Left colon (tissue), 2 donors: Measurements from ENCODE around the gene MBNL1. TPM values are rescaled to one million over a fixed set of nuclear protein-coding genes. Genes with fewer than 3 reads are reported as not detected.

Source experiments
- ATAC-seq: fragments of 200-7000 bp; cut with Tn5 transposase; one replicate; pipeline ENCODE4 v1.9.1; 2020; ENCODE audit warnings: mild to moderate bottlenecking, moderate library complexity
- DNase-seq, 2 donors: peaks; one replicate each; pipeline ENCODE4 v3.0.0-alpha.2; 2020
- intact Hi-C, 2 donors: fragments of 100-400 bp; cut with DNase I in 1 of 2; cut with micrococcal nuclease in 1 of 2; formaldehyde crosslinking; loops; one replicate each; pipeline versions ENCODE4 v1.11.2 to v1.14.0; 2022; cut with DNase I, micrococcal nuclease
- total RNA-seq, 2 donors: library from RNA; stranded (reverse); fragmentation: NEBNext Ultra II Directional; extraction: Animal tissue kit (Norgen Biotek cat#: 25700); gene quantifications; one replicate each; pipeline ENCODE4 v1.2.1, GENCODE V29; 2021
- donor health status: DM: no; HTN: no; CAD: no.
- donor health status: DM: yes; HTN: yes; CAD: no.

MBNL1 gene
- total RNA-seq, 2 donors from 2014 or later: 154 to 183 TPM

GRCh38 chr3:152443212-152444023, 174.7 kb downstream of the MBNL1 start:
- intact Hi-C loops: loop anchor here in 1 of 2 donors (10.0 kb wide), 1 partner anchor 169 kb away; no protein-coding TSS in a partner anchor
- ATAC-seq (peak; percentile 48), DNase-seq (no peak)

GRCh38 chr3:152444029-152444641, 175.4 kb downstream of the MBNL1 start:
- DNase-seq (no peak), ATAC-seq (peak; percentile 69)
- intact Hi-C loops: loop anchor here in 1 of 2 donors (10.0 kb wide), 1 partner anchor 169 kb away; no protein-coding TSS in a partner anchor

GRCh38 chr3:152445212-152445611, 176.5 kb downstream of the MBNL1 start:
- DNase-seq: no peak

GRCh38 chr3:152446495-152446894, 177.8 kb downstream of the MBNL1 start:
- ATAC-seq (no peak), DNase-seq (no peak)
- intact Hi-C loops: loop anchor here in 1 of 2 donors (10.0 kb wide), 1 partner anchor 172 kb away; no protein-coding TSS in a partner anchor

More at GRCh38 chr3:152445212-152445611, 176.5 kb downstream of the MBNL1 start:
- no peak for ATAC-seq
- intact Hi-C loops: loop anchor here in 1 of 2 donors (10.0 kb wide), 1 partner anchor 170 kb away; no protein-coding TSS in a partner anchor

- intact Hi-C loops: loop anchor here in 1 of 2 donors (10.0 kb wide), 1 partner anchor 173 kb away; no protein-coding TSS in a partner anchor
- ATAC-seq (no peak), DNase-seq (no peak)
Observed at GRCh38 chr3:152447511-152447910, 178.8 kb downstream of the MBNL1 start.

- ATAC-seq (no peak), DNase-seq (no peak)
- intact Hi-C loops: loop anchor here in 1 of 2 donors (10.0 kb wide), 1 partner anchor 173 kb away; no protein-coding TSS in a partner anchor
Observed at GRCh38 chr3:152448091-152448490, 179.4 kb downstream of the MBNL1 start.

- intact Hi-C loops: no loop called here
- DNase-seq: no peak
- ATAC-seq: no peak
Observed at GRCh38 chr3:152452318-152452717, 183.6 kb downstream of the MBNL1 start.

GRCh38 chr3:152454076-152454875, 185.5 kb downstream of the MBNL1 start:
- DNase-seq (no peak), ATAC-seq (no peak)
- intact Hi-C loops: no loop called here

- DNase-seq (no peak), ATAC-seq (no peak)
- intact Hi-C loops: no loop called here
Observed at GRCh38 chr3:152455989-152456388, 187.3 kb downstream of the MBNL1 start.

- peak; percentile 14 for ATAC-seq
- intact Hi-C loops: no loop called here
- no peak for DNase-seq
Observed at GRCh38 chr3:152457500-152458375, 189.0 kb downstream of the MBNL1 start.

GRCh38 chr3:152458376-152459117, 189.8 kb downstream of the MBNL1 start:
- intact Hi-C loops: no loop called here
- DNase-seq (no peak), ATAC-seq (no peak)

- intact Hi-C loops: no loop called here
- no peak for ATAC-seq
- DNase-seq: no peak
Observed at GRCh38 chr3:152459118-152459515, 190.4 kb downstream of the MBNL1 start.

GRCh38 chr3:152459572-152459971, 190.8 kb downstream of the MBNL1 start:
- ATAC-seq (no peak), DNase-seq (no peak)
- intact Hi-C loops: no loop called here

- intact Hi-C loops: no loop called here
- DNase-seq: no peak
- peak; percentile 88 for ATAC-seq
Observed at GRCh38 chr3:152460936-152461335, 192.2 kb downstream of the MBNL1 start.

- intact Hi-C loops: no loop called here
- DNase-seq (no peak), ATAC-seq (no peak)
Observed at GRCh38 chr3:152461460-152461859, 192.7 kb downstream of the MBNL1 start.

- ATAC-seq (peak; percentile 65), DNase-seq (no peak)
Observed at GRCh38 chr3:152466784-152467183, 198.1 kb downstream of the MBNL1 start.

GRCh38 chr3:152469248-152470025, 200.7 kb downstream of the MBNL1 start:
- intact Hi-C loops: no loop called here
- ATAC-seq (no peak), DNase-seq (no peak)

More at GRCh38 chr3:152466784-152467183, 198.1 kb downstream of the MBNL1 start:
- intact Hi-C loops: no loop called here
